H4 (cell line): Measurements from ENCODE around the gene RNU1-2. TPM values are rescaled to one million over a fixed set of nuclear protein-coding genes. Genes with fewer than 3 reads are reported as not detected.
"Not testable (repeated sequence)": the region's sequence is repeated elsewhere in the genome, so short reads cannot be mapped to it uniquely, and the experiment has no call there.

ENCODE experiments used
- DNase-seq: peaks from one replicate; pipeline ENCODE4 v3.0.0-alpha.2; 2015; ENCODE audit warnings: low spot score
- total RNA-seq: library from RNA; depleted of rRNA; stranded (reverse); fragments of >200 nt; shearing (Covaris generic); gene quantifications from 2 replicates; pipeline ENCODE4 v1.2.3, GENCODE V29; 2014

Gene RNU1-2
- total RNA-seq, 1 experiment from 2014 or later = not detected

GRCh38 chr1:16888860-16889816, 6.6 kb upstream of the RNU1-2 start:
- no peak for DNase-seq

GRCh38 chr1:16890539-16891021, 5.2 kb upstream of the RNU1-2 start:
- not testable (repeated sequence) for DNase-seq

GRCh38 chr1:16891057-16891456, 4.7 kb upstream of the RNU1-2 start:
- not testable (repeated sequence) for DNase-seq

GRCh38 chr1:16892978-16893525, 2.7 kb upstream of the RNU1-2 start:
- DNase-seq = not testable (repeated sequence)

- DNase-seq = not testable (repeated sequence)
Measured at GRCh38 chr1:16893796-16894195, 2.0 kb upstream of the RNU1-2 start.

- DNase-seq = not testable (repeated sequence)
Measured at GRCh38 chr1:16894338-16894737, 1.4 kb upstream of the RNU1-2 start.

GRCh38 chr1:16895233-16895597, 565 bp upstream of the RNU1-2 start:
- DNase-seq = not testable (repeated sequence)

- peak; percentile 56 for DNase-seq
Measured at GRCh38 chr1:16896316-16897055, 706 bp downstream of the RNU1-2 start.

- DNase-seq = not testable (repeated sequence)
Measured at GRCh38 chr1:16897653-16898052, 1.9 kb downstream of the RNU1-2 start.

GRCh38 chr1:16898298-16898697, 2.5 kb downstream of the RNU1-2 start:
- not testable (repeated sequence) for DNase-seq

- DNase-seq = not testable (repeated sequence)
Measured at GRCh38 chr1:16899020-16899419, 3.2 kb downstream of the RNU1-2 start.

- no peak for DNase-seq
Measured at GRCh38 chr1:16900751-16901150, 5.0 kb downstream of the RNU1-2 start.

GRCh38 chr1:16901371-16901770, 5.6 kb downstream of the RNU1-2 start:
- not testable (repeated sequence) for DNase-seq

- DNase-seq = peak; percentile 44
Measured at GRCh38 chr1:16903054-16903453, 7.3 kb downstream of the RNU1-2 start.

- DNase-seq = no peak
Measured at GRCh38 chr1:16903458-16903796, 7.6 kb downstream of the RNU1-2 start.

- DNase-seq = peak; percentile 96
Measured at GRCh38 chr1:16904560-16905109, 8.9 kb downstream of the RNU1-2 start.

- DNase-seq = peak; percentile 74
Measured at GRCh38 chr1:16905110-16905867, 9.5 kb downstream of the RNU1-2 start.

- DNase-seq = no peak
Measured at GRCh38 chr1:16905868-16906702, 10.3 kb downstream of the RNU1-2 start.

GRCh38 chr1:16906873-16907272, 11.1 kb downstream of the RNU1-2 start:
- no peak for DNase-seq
